ENCODE measurements around the gene COL27A1.

GRCh38 chr9:114140850-114141249, 14.5 kb upstream of the COL27A1 start:
- no peak for TF ChIP-seq MYC (IDR thresholded peaks at IDR 0.05; ENCODE audit: low read depth, low read length)
- no peak for TF ChIP-seq CTCF (IDR thresholded peaks at IDR 0.05; ENCODE audit: low read depth, low read length)
- TF ChIP-seq POLR2A (IDR thresholded peaks at IDR 0.05; ENCODE audit: extremely low read depth, insufficient read length), result no peak
- TF ChIP-seq MAX (IDR thresholded peaks at IDR 0.05; ENCODE audit: low read depth, low read length), result no peak

All from NB4 (cell line).